Peyer's patch (tissue), 4 donors: ENCODE results near the gene PRR15L. TPM values are rescaled to one million over a fixed set of nuclear protein-coding genes. Genes with fewer than 3 reads are reported as not detected.
A peak's percentile ranks its signal among the peaks of the same experiment; 100 is the strongest.

Experiments used
- DNase-seq, 3 donors: peaks; one replicate each; pipeline ENCODE4 v3.0.0-alpha.2; 2017 to 2019
- H3K27ac ChIP-seq, 4 donors: fragments of 200-600 bp; sonication (generic); one replicate each; pipeline ENCODE4 v1.5.1; 2016 to 2019
- H3K27me3 ChIP-seq, 2 donors: fragments of 200-600 bp; sonication (generic); one replicate each; pipeline ENCODE4 v1.5.1; 2019
- H3K36me3 ChIP-seq, 3 donors: fragments of 200-600 bp; sonication (generic); one replicate each; pipeline ENCODE4 v1.5.1; 2016 to 2019
- H3K4me1 ChIP-seq, 4 donors: fragments of 200-600 bp; sonication (generic); one replicate each; pipeline ENCODE4 v1.5.1; 2016 to 2019
- H3K4me3 ChIP-seq, 4 donors: fragments of 200-600 bp; sonication (generic); 1 replicate in 3 of 4; 2 replicates in 1 of 4; pipeline ENCODE4 v1.5.1; 2016 to 2019; ENCODE audit warnings: mild to moderate bottlenecking in 1 of 4
- H3K9me3 ChIP-seq, 4 donors: fragments of 200-600 bp; sonication (generic); one replicate each; pipeline ENCODE4 v1.5.1; 2016 to 2019; ENCODE audit warnings: mild to moderate bottlenecking in 1 of 4
- CTCF ChIP-seq, 6 experiments: fragments of 450-650 bp in 4 of 6; fragments of 200-600 bp in 2 of 6; sonication (generic) in 1 of 6; IDR thresholded peaks; one replicate each; pipeline ENCODE4 v1.5.1; 2017 to 2019; ENCODE audit warnings: antibody characterized with exemption in 6 of 6, mild to moderate bottlenecking in 3 of 6, moderate library complexity in 1 of 6
- POLR2A ChIP-seq, 2 donors: fragments of 450-650 bp; IDR thresholded peaks; one replicate each; pipeline ENCODE4 v1.5.1; 2017; ENCODE audit warnings: antibody characterized with exemption in 2 of 2, mild to moderate bottlenecking in 2 of 2, moderate library complexity in 2 of 2
- total RNA-seq, 4 donors: library from RNA; depleted of rRNA; stranded (reverse); fragments of >200 nt; gene quantifications; one replicate each; pipeline ENCODE4 v1.1.0, GENCODE V29; 2016

The PRR15L gene
- total RNA-seq, 4 donors from 2014 or later = 88.3 to 358 (median 288) TPM

- Histone ChIP-seq H3K36me3 (peaks cover 0 to 19% (median 0%) of the 10 kb centered on the region in 3 donors), H3K4me3 (peak overlapping the region in 3 of 4 donors; percentile 40 to 70 (median 63)), H3K27ac (peak overlapping the region in 3 of 4 donors; percentile 77 to 96 (median 95)), H3K4me1 (peaks cover 0 to 20% (median 0%) of the 10 kb centered on the region in 4 donors), H3K9me3 (no peaks in the 10 kb centered on the region), H3K27me3 (no peaks in the 10 kb centered on the region)
- TF ChIP-seq POLR2A (IDR thresholded peaks at IDR 0.05) (peak; percentile 66 to 71), CTCF (IDR thresholded peaks at IDR 0.05) (no peak)
- DNase-seq = peak in 2 of 3 donors; percentile 69 to 77
Measured at GRCh38 chr17:47955497-47956461, 1.9 kb downstream of the PRR15L start.

GRCh38 chr17:47953909-47954308, 3.8 kb downstream of the PRR15L start:
- Histone ChIP-seq H3K4me3 (peak overlapping the region in 2 of 4 donors; percentile 63 to 70), H3K9me3 (no peaks in the 10 kb centered on the region), H3K4me1 (peaks cover 0 to 33% (median 8%) of the 10 kb centered on the region in 4 donors), H3K36me3 (peaks cover 0 to 22% (median 0%) of the 10 kb centered on the region in 3 donors), H3K27me3 (no peaks in the 10 kb centered on the region), H3K27ac (peak overlapping the region in 3 of 4 donors; percentile 77 to 96 (median 95))
- DNase-seq = no peak
- TF ChIP-seq POLR2A (IDR thresholded peaks at IDR 0.05) (peak in 1 of 2 donors; percentile 23), CTCF (IDR thresholded peaks at IDR 0.05) (peak in 3 of 6 experiments; percentile 27 to 40 (median 31))

GRCh38 chr17:47952171-47953021, 5.3 kb downstream of the PRR15L start:
- Histone ChIP-seq H3K27ac (peak overlapping the region in 3 of 4 donors; percentile 77 to 96 (median 95)), H3K4me3 (peak overlapping the region in 2 of 4 donors; percentile 63 to 70), H3K27me3 (no peaks in the 10 kb centered on the region), H3K9me3 (no peaks in the 10 kb centered on the region), H3K36me3 (peaks cover 0 to 22% (median 0%) of the 10 kb centered on the region in 3 donors), H3K4me1 (peaks cover 0 to 37% (median 8%) of the 10 kb centered on the region in 4 donors)
- TF ChIP-seq POLR2A (IDR thresholded peaks at IDR 0.05) (peak; percentile 42 to 69), CTCF (IDR thresholded peaks at IDR 0.05) (no peak)
- DNase-seq = peak in 2 of 3 donors; percentile 88 to 92

- peak overlapping the region in 1 of 4 donors; percentile 63 for H3K4me3 ChIP-seq
- peaks cover 0 to 28% (median 0%) of the 10 kb centered on the region in 3 donors for H3K36me3 ChIP-seq
- H3K27ac ChIP-seq = peak overlapping the region; percentile 51 to 96 (median 67)
- peaks cover 0 to 39% (median 8%) of the 10 kb centered on the region in 4 donors for H3K4me1 ChIP-seq
- no peak for DNase-seq
- TF ChIP-seq POLR2A (IDR thresholded peaks at IDR 0.05) (no peak), CTCF (IDR thresholded peaks at IDR 0.05) (no peak)
- no peaks in the 10 kb centered on the region for H3K27me3 ChIP-seq
- H3K9me3 ChIP-seq = no peaks in the 10 kb centered on the region
Measured at GRCh38 chr17:47950448-47950847, 7.2 kb downstream of the PRR15L start.

GRCh38 chr17:47949946-47950345, 7.7 kb downstream of the PRR15L start:
- Histone ChIP-seq H3K36me3 (peaks cover 0 to 28% (median 0%) of the 10 kb centered on the region in 3 donors), H3K4me1 (peaks cover 0 to 43% (median 8%) of the 10 kb centered on the region in 4 donors), H3K27me3 (no peaks in the 10 kb centered on the region), H3K4me3 (peak overlapping the region in 2 of 4 donors; percentile 29 to 34), H3K9me3 (no peaks in the 10 kb centered on the region), H3K27ac (peak overlapping the region; percentile 51 to 96 (median 67))
- peak in 1 of 3 donors; percentile 48 for DNase-seq
- TF ChIP-seq CTCF (IDR thresholded peaks at IDR 0.05) = no peak
- TF ChIP-seq POLR2A (IDR thresholded peaks at IDR 0.05) = no peak
